ENCODE data around the gene PCDHGC5.

PCDHGC5 gene

DNA sequence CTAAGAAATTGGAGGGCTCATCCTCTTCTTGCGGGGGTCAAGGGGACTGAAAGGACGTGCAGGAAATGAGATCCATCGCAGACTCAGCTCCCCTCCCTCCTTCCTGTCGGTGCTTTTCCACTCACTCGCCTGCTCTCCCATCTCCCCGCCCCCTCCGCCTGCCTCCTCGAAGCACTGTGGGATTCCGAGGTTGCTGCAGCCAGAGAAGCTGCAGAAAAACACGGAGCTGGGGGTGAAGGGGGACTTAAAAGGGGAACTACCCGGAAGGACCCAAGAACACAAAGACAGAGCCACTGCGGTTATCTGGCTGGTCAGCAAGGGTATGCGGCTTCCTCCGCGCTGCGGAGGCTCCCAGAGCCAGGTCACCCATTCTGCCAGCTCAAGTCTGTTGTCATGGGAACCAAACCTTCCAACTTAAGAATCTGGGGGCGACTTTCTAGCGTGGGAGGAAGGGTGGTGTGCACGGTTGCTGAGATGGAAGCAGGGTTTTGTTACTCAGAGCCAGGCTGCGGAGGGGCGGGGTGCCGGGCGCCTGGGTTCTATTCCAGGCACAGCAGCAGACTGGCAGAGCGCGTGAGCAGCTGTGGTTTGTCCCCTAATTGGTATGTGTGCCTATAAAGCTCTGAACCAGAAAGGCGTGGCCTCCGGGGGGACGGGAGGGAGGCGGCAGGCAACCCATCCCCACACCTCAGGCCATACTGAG is 24.9 kb downstream of the PCDHGC5 start:
- peak; percentile 68 for DNase-seq

- no peak for DNase-seq
These were observed 25.7 kb downstream of the PCDHGC5 start for GRCh38 chr5:141514330-141515133.

DNA sequence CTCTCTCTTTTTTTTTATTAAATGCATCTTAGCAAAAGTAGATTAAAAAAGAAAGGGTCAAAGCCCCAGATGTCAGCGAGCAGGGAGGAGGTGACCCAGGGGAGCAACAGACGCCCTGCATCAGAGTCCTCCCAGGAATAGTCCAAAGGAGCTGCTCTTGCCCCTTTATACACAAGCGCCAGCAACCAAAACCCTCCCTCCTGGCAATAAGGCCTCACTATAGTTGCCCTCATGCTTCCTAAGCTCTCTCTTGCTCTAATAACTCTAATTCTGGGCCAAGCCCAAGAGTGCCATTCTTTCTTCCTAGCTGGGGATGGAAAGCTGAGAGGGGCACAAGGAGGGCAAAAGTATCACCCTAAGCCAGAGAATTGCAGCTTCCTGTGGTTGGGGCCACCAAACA is 26.3 kb downstream of the PCDHGC5 start:
- no peak for DNase-seq

- no peak for DNase-seq
These were observed 27.2 kb downstream of the PCDHGC5 start for GRCh38 chr5:141515946-141516671.

DNA sequence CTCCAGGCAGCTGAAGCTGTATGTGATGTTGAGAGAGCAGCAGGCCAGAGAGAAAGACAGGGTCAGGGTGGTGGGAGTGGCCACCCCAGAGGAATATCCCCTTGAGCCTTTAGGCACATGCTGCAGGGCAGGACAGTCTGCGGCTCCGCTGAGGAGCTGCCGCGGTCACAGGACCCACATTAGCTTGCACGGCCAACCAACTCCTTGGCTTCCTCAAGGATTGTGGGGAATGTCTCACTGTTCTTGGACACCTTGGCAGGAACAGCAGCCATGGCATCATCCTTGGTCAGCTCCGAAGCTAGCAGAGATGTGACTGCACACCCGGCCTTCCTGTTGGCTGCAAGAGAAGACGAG is 27.8 kb downstream of the PCDHGC5 start:
- DNase-seq = no peak

GRCh38 chr5:141517312-141517711 is 28.4 kb downstream of the PCDHGC5 start:
- no peak for DNase-seq

GRCh38 chr5:141517880-141518617 is 29.2 kb downstream of the PCDHGC5 start:
- DNase-seq = no peak

DNA sequence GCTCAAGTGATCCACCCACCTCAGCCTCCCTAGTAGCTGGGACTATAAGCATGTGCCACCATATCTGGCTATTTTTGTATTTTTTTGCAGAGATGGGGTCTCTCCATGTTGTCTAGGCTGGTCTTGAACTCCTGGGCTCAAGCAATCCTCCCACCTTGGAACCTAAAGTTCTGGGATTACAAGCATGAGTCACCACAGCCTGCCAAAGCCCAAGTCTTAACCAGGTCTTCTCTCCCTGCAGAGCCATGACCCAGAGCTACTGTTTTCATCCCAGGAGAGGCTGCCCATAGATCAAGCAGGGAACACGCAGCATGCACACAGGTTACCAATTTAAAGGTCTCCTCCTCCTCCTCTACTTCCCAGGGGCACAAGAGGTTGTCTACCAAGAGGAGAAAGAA is 29.7 kb downstream of the PCDHGC5 start:
- DNase-seq = no peak

DNA sequence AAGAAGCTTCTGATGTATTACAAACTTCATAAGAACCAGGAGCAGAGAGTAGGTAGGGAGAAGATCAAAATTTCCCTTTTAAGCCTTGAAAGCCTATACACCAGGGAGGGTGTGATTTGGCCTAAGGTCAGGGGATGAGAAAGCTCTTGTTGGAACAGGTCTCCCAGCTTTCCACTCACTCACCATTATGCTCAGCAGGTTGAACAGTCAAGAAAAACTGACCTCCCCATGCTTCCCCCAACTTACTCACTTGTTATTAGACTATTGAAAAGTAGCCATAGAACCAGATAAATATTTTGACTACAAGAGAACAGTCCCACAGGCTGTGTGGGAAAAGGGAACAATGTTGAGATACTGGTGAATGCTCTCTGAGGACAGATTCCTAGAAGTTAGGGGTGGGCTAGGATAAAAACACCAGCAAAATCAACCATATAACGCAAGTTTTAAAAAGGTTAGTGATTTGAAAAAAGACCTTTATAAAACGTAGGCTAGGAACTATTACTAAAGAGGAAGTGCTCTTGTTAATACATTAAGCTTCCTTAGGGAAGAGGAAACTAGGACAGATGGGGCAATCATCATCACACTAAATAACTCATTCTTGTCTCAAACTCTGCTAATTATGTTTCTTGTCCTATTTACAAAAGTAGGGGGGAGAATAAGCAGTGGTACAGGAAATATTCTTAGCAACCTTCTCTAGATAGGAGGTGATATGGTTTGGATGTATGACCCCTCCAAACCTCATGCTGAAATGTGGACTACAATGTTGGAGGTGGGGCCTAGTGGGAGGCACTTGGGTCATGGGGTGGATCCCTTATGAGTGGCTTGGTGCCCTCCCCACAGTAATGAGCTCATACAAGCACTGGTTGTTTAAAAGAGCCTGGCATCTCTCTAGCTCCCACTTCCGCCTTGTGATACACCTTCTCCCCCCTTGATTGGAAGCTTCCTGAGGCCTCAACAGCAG is 31.0 kb downstream of the PCDHGC5 start:
- DNase-seq = no peak

DNA sequence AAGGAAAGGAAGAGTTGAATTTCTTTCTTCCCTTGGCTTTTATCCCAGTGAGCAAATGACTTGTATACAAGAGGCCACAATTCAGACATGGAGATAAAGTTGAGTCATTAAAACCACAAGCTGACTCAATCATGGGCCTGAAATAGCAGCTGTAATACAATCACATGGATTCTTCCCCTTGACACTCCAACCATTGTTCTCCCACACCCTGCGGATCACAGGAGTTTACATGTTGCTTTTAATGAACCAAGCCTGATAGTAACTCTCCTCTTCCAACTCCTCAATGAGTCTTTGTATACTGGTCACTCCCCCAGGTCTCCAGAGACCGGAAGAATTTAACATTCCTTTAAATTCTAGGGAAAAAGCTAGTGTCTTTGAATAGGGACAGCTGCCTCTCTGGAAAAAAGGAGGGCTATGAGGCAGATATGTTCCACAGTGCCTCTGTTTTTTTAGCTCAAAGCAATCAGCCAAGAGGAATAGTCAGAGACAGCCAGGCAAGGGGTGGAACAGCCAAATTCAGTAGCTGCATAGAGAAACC is 32.4 kb downstream of the PCDHGC5 start:
- no peak for DNase-seq

DNA sequence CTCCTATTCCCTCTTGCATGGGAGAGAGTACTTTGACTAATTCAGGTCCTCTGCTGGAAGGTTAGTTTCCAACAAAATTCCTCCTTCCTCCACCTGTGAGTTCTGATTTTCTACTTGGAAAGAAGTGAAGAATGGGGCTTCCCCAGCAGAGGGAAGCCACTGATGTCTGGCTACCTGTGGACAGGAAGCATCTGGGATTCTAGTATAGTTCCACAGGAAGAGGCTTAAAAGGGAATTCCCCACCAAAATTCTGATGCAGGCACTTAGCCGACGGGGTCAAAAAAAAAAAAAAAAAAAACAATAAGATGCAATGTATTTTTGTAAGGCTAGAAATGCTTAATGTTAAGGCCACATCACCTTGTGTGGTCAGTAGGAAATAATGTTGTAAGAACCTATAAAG is 33.4 kb downstream of the PCDHGC5 start:
- no peak for DNase-seq

DNA sequence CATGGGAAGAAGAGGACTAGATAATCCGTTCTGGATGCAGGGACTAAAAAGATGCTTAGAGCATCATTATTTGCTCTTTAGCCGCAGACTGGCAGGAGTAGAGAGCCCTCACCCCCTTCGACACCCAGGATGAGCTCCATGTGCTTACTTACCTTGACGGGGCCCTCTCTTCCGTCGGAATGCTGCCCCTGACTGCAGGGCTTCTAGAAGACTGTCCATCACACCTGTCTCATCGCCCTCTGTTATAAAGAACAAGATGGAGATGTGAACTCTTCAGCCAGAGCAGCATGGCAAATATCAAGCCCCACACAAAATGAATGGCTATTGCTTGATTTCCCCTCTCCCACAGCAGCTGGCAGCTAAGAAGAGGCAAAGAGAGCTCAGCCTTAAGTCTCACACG is 35.1 kb downstream of the PCDHGC5 start:
- no peak for DNase-seq

DNA sequence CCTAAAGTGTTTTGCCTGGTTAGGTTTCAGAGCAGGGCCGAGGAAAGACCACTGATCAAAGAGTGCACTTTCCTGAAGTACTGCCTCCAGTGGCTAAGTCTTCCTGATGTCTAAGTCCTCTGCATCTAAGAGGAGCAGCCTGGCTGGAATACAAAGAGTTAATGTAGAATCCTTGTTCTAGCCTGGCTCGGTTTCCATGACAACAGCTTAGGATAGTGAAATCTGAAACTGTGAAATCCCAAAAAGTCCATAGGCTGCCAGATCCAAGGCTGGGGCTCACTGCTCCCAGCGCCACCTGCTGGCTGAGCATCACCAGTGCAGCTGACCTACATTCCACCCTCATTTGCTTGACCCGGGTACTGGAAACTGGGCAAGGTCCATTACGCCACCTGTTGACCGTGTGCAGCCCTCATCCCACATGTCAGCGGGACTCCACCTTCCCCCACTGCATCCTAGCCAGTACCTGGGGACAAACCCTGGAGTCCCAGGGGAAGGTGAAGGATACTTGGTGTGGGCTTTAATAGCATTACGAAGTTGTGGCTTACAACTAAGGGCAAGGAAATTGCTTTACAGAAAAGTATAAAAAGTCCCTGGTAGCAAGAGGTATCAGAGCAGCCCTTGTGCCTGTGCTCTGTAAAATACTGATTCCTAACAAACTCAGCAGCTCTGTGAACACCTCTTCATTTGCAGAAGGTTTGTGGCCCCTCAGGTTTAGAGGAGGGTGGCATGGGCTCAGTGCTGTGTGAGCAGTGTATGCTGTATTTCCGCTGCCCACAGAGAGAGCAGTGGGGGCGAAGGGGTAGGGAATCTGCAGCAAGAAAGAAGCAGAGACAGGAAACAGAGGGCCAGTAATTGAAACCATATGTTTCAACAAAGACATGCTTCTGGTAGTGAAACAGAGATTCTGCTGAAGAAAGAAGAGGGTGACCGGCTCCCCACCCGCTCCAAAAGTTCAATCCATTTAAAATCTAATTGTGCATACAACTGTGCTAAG is 36.0 kb downstream of the PCDHGC5 start:
- peak; percentile 10 for DNase-seq

GRCh38 chr5:141525653-141526052 is 36.8 kb downstream of the PCDHGC5 start:
- DNase-seq = no peak

DNA sequence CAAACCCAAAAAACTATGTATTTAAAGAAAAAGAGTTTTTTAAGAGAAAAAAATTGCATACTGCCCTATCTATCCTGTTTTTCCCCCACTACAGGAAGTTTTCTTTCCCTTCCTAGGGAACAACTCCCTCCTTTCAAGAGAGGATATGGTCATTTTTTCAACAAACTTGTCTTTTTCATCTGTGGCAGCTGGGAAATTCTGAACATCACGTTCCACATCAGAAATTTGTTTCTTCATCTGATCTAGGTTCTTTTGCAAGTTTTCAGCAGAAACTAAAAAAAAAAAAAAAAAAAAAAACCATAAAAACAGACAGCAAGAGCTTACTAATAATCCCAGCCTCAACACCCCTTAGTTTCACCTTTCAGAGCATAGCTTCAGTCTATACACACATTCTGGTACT is 38.5 kb downstream of the PCDHGC5 start:
- DNase-seq = no peak

- DNase-seq = no peak
These were observed 39.6 kb downstream of the PCDHGC5 start for GRCh38 chr5:141528291-141528984.

- DNase-seq = no peak
These were observed 40.1 kb downstream of the PCDHGC5 start for GRCh38 chr5:141529002-141529401.

- DNase-seq = no peak
These were observed 41.0 kb downstream of the PCDHGC5 start for GRCh38 chr5:141529873-141530272.

DNA sequence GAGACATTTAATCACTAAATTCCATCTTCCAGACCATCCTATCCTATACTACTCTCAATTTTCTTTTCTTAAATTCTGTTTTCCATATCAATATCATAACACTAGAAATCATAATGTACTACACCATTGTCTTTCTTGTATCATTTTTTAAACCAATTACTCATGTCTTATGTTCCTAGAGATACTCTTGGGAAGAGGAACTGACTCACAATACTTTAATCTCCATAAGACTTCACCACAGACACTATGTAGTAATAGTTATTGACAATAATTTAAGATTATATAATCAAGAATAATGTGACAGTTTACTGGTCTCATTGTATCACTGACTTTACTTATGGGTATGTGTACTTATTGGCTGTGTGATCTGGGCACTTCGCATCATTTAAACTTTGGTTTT is 43.8 kb downstream of the PCDHGC5 start:
- no peak for DNase-seq

DNA sequence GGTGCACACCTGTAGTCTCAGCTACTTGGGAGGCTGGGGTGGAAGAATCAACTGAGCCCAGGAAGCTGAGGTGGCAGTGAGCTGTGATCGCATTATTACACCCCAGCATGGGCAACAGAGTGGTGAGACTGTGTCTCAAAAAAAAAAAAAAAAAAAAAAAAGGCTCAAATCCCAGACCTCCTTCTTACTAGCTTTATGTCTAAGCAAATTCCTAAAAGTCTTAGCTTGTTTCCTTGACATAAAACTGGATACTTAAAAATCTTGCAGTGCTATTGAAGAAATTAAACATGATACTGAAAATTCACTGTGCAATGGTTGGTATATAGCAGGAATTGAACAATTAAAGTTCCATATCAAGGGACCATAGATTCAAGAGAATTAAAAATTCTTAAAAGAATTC is 45.0 kb downstream of the PCDHGC5 start:
- DNase-seq = no peak

Data from stimulated activated naive CD4-positive, alpha-beta T cell treated with Interleukin-2 at 50 U/mL for 16 hours (primary cell).